ENCODE measurements around the gene MYOD1. TPM values are rescaled to one million over a fixed set of nuclear protein-coding genes. Genes with fewer than 3 reads are reported as not detected.

Gene MYOD1
- total RNA-seq, 1 donor from 2014 or later: not detected

DNA sequence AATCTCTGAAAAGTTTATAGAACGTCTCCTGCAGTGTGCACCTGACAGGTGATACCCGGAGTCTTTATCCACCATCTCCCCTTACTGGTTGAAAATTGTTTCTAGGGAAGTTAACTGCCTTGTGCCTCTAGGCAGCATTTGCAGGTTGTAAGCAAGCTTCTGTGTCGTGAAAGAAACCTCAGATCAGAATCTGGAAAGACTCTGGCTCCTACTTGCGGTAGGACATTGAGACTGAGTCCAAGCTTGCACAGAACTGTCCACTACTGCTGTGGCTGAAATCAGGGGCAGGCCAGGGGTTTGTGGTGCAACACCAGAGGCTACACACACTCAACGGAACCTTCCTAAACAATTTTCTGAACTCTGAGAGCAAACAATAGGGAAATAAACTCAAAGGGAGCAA lies 34.8 kb upstream of the MYOD1 start:
- no peak for DNase-seq (ENCODE audit: low spot score)
- Mint-ChIP-seq H3K4me3 (ENCODE audit: unreplicated experiment) (no peak overlapping the region), H3K27me3 (ENCODE audit: low read depth) (peaks cover 3% of the 10 kb centered on the region), H3K36me3 (ENCODE audit: low read depth) (no peaks in the 10 kb centered on the region), H3K4me1 (ENCODE audit: low read depth) (no peaks in the 10 kb centered on the region), H3K9me3 (ENCODE audit: low read depth) (no peaks in the 10 kb centered on the region), H3K27ac (ENCODE audit: unreplicated experiment) (no peak overlapping the region)
- TF ChIP-seq, protein P1, sequence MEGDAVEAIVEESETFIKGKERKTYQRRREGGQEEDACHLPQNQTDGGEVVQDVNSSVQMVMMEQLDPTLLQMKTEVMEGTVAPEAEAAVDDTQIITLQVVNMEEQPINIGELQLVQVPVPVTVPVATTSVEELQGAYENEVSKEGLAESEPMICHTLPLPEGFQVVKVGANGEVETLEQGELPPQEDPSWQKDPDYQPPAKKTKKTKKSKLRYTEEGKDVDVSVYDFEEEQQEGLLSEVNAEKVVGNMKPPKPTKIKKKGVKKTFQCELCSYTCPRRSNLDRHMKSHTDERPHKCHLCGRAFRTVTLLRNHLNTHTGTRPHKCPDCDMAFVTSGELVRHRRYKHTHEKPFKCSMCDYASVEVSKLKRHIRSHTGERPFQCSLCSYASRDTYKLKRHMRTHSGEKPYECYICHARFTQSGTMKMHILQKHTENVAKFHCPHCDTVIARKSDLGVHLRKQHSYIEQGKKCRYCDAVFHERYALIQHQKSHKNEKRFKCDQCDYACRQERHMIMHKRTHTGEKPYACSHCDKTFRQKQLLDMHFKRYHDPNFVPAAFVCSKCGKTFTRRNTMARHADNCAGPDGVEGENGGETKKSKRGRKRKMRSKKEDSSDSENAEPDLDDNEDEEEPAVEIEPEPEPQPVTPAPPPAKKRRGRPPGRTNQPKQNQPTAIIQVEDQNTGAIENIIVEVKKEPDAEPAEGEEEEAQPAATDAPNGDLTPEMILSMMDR (IDR thresholded peaks at IDR 0.05): no peak

DNA sequence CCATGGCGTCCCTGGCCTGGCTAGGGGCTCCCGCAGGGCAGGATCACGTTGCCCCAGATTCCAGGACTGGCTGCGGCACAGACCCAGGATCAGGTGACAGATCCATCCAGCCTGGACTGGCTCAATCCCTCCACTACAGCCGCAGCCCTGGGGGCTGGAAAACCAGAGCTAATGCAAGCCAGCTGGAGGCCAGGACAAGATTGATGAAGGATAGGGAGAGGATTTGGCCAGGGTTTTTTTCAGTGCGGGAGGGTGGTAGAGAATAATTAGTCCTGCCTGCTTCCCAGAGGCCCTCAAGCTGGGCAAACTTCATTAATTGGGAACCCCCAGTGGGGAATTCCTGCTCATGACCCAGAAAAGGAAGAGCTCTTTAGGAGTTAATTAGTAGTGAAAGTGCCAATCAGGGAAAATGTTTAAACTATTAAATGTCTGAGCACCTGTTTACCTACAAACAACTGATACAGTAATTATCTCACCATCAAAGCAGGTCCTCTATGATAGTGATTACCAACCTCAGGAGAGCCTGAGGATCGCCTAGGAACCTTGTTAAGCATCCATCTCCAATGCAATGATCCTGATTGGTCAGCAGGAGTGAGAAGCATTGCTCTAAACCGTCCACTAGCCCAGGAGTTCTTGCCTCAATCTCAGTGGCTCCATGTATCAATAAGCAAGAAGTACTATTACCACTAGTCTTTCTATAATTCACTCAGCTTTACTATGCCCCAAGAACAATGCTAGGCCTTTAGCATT lies 33.0 kb upstream of the MYOD1 start:
- Mint-ChIP-seq H3K9me3 (ENCODE audit: low read depth) (no peaks in the 10 kb centered on the region), H3K27ac (ENCODE audit: unreplicated experiment) (no peak overlapping the region), H3K4me1 (ENCODE audit: low read depth) (no peaks in the 10 kb centered on the region), H3K36me3 (ENCODE audit: low read depth) (no peaks in the 10 kb centered on the region), H3K27me3 (ENCODE audit: low read depth) (peaks cover 6% of the 10 kb centered on the region), H3K4me3 (ENCODE audit: unreplicated experiment) (no peak overlapping the region)
- no peak for DNase-seq (ENCODE audit: low spot score)
- TF ChIP-seq, protein P1 (IDR thresholded peaks at IDR 0.05): no peak

DNA sequence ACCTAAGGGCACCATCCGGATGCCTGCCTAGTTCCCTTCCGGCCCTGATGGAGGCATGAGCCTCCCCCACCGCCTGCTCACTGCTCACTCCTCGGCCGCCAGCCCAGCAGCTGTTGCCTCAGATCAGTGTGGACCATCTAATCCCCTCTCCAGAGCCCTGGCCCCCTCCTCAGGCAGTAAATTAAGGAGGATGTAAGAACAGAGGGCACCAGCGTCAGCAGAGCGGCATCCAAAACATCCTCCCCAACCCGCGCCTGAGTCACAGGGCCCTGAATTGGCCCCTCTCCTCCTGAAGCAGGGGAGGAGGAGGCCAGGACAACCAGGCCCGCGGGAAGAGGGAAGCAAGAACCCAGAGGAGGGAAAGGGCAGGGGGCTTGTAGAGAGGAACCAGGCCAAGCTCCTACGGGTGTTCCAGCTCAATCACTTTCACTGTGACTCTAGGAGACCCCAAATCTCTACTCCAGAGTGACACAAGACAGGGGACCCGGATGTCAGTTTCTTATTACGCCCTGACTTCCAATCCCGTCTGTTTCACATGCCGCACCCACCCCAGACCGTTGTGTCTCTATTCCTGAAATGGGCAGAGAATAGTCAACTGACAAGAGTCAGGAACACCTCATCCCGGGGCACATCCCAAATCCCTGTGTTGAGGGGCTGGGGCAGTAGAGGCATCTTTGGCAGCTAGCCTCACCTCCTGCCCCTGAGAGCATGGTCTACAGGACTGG lies 31.3 kb upstream of the MYOD1 start:
- no peak overlapping the region for H3K27ac Mint-ChIP-seq (ENCODE audit: unreplicated experiment)
- H3K36me3 Mint-ChIP-seq (ENCODE audit: low read depth): no peaks in the 10 kb centered on the region
- DNase-seq (ENCODE audit: low spot score): no peak
- no peaks in the 10 kb centered on the region for H3K9me3 Mint-ChIP-seq (ENCODE audit: low read depth)
- H3K27me3 Mint-ChIP-seq (ENCODE audit: low read depth): peaks cover 17% of the 10 kb centered on the region
- no peaks in the 10 kb centered on the region for H3K4me1 Mint-ChIP-seq (ENCODE audit: low read depth)
- H3K4me3 Mint-ChIP-seq (ENCODE audit: unreplicated experiment): no peak overlapping the region
- TF ChIP-seq, protein P1 (IDR thresholded peaks at IDR 0.05): no peak

DNA sequence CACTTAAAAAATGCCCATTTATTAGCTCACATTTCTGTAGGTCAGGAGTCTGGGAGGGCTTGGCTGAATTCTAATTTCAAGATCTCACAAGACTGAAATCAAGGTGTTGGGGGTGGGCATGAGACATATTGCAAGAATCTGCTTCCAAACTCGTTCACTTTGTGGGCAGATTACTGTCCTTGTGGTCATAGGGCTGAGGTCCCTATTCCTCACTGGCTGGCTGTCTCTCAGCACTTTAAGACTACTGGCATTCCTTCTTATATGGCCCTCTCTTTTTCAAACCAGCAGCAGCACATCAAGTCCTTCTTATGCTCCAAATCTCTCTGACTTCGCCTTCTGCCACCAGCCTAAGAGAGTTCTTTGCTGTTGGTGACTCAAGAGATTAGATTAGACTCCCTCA lies 27.8 kb upstream of the MYOD1 start:
- H3K9me3 Mint-ChIP-seq (ENCODE audit: low read depth): no peaks in the 10 kb centered on the region
- peaks cover 38% of the 10 kb centered on the region for H3K27me3 Mint-ChIP-seq (ENCODE audit: low read depth)
- TF ChIP-seq, protein P1 (IDR thresholded peaks at IDR 0.05): no peak
- DNase-seq (ENCODE audit: low spot score): no peak
- no peak overlapping the region for H3K4me3 Mint-ChIP-seq (ENCODE audit: unreplicated experiment)
- no peaks in the 10 kb centered on the region for H3K36me3 Mint-ChIP-seq (ENCODE audit: low read depth)
- H3K4me1 Mint-ChIP-seq (ENCODE audit: low read depth): no peaks in the 10 kb centered on the region
- H3K27ac Mint-ChIP-seq (ENCODE audit: unreplicated experiment): no peak overlapping the region

DNA sequence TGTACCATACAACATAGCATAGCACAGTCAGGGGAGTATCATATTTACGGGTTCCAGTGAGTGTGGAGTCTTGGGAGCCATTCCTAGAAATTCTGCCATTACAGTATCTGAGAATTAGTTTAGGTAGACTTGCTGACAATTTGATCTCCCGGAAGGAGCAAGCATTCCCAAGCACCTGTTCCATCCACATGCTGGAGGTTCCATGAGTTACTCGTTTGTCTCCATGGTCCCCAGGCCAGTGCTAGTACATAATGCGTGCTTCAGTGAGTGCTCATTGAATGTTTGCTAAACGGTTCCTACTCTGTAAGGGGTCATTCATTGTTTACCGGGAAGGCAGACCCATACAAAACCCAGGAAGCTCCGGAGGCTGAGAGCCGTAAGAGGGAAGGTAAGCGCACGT lies 27.4 kb upstream of the MYOD1 start:
- Mint-ChIP-seq H3K36me3 (ENCODE audit: low read depth) (no peaks in the 10 kb centered on the region), H3K4me1 (ENCODE audit: low read depth) (no peaks in the 10 kb centered on the region), H3K9me3 (ENCODE audit: low read depth) (no peaks in the 10 kb centered on the region), H3K27me3 (ENCODE audit: low read depth) (peaks cover 42% of the 10 kb centered on the region), H3K27ac (ENCODE audit: unreplicated experiment) (no peak overlapping the region), H3K4me3 (ENCODE audit: unreplicated experiment) (no peak overlapping the region)
- DNase-seq (ENCODE audit: low spot score): no peak
- TF ChIP-seq, protein P1 (IDR thresholded peaks at IDR 0.05): no peak
